Panc1 (cell line): Measurements from ENCODE around the gene SMARCB1. TPM values are rescaled to one million over a fixed set of nuclear protein-coding genes. Genes with fewer than 3 reads are reported as not detected.

Experiments
- ATAC-seq: fragments of 200-7000 bp; cut with Tn5 transposase; 2 replicates; pipeline ENCODE4 v1.9.1; 2020; ENCODE audit warnings: mild to moderate bottlenecking, moderate library complexity
- BruUV-seq: library from RNA; stranded (reverse); fragments of 400-500 nt; replicated peaks from 2 replicates; lab custom pipeline; 2021; lab: Mats Ljungman, UMichigan
- CTCF ChIA-PET: fragments of 300-600 bp; sonication (Branson Sonifier 250); formaldehyde crosslinking; loops from one replicate; lab custom pipeline; 2022; ENCODE audit warnings: antibody characterized with exemption; lab: Charles Lee
- POLR2A ChIA-PET: fragments of 300-600 bp; sonication (Branson Sonifier 250); formaldehyde crosslinking; loops from one replicate; lab custom pipeline; 2022; ENCODE audit warnings: antibody characterized with exemption; lab: Charles Lee
- DNase-seq: peaks from one replicate; pipeline ENCODE4 v3.0.0-alpha.2; 2010; ENCODE audit warnings: low read depth, low spot score
- H3K27ac ChIP-seq: 2 replicates; pipeline ENCODE4 v1.5.1; 2011; ENCODE audit warnings: mild to moderate bottlenecking, low read length, inconsistent platforms
- H3K27me3 ChIP-seq: fragments of 200-500 bp; sonication (Bioruptor generic); 2 replicates; pipeline ENCODE4 v1.6.0; 2014; ENCODE audit warnings: low read length, inconsistent platforms; ENCODE audit not compliant: control insufficient read depth, insufficient read depth
- H3K36me3 ChIP-seq: fragments of 200-500 bp; sonication (Bioruptor generic); 2 replicates; pipeline ENCODE4 v1.5.1; 2014; ENCODE audit warnings: inconsistent platforms, mild to moderate bottlenecking, low read length, moderate library complexity; ENCODE audit not compliant: control insufficient read depth, insufficient read depth
- H3K4me1 ChIP-seq: 2 replicates; pipeline ENCODE4 v1.5.1; 2011; ENCODE audit warnings: inconsistent platforms, mild to moderate bottlenecking, low read length, moderate library complexity; ENCODE audit not compliant: control insufficient read depth, insufficient read depth
- H3K4me3 ChIP-seq, 2 experiments: 2 replicates each; pipeline ENCODE4 v1.5.1; 2011 to 2012; ENCODE audit warnings: low read depth in 2 of 2, low read length in 2 of 2, mild to moderate bottlenecking in 2 of 2, inconsistent platforms in 1 of 2, moderate library complexity in 1 of 2
- H3K9me3 ChIP-seq: fragments of 200-500 bp; sonication (Bioruptor generic); 2 replicates; pipeline ENCODE4 v1.5.1; 2014; ENCODE audit warnings: low read depth, mild to moderate bottlenecking, inconsistent platforms, low read length, moderate library complexity; ENCODE audit not compliant: control insufficient read depth, insufficient read depth
- CTCF ChIP-seq: fragments of 450-650 bp; IDR thresholded peaks from 2 replicates; pipeline ENCODE4 v1.5.1; 2017; ENCODE audit warnings: mild to moderate bottlenecking
- POLR2AphosphoS5 ChIP-seq: IDR thresholded peaks from 2 replicates; pipeline ENCODE4 v1.6.1; 2012; ENCODE audit warnings: mild to moderate bottlenecking, low read depth, low read length, moderate library complexity
- SIN3A ChIP-seq: IDR thresholded peaks from 2 replicates; pipeline ENCODE4 v1.6.1; 2012; ENCODE audit warnings: low read depth, mild to moderate bottlenecking, low read length, moderate library complexity, borderline replicate concordance; ENCODE audit not compliant: insufficient read depth
- TCF7L2 ChIP-seq: IDR thresholded peaks from 2 replicates; pipeline ENCODE4 v1.6.1; 2011; ENCODE audit warnings: mild to moderate bottlenecking, low read depth, low read length, inconsistent platforms
- in situ Hi-C: cut with HindIII; loops from 2 replicates; pipeline ENCODE4 v1.10.0; 2016; ENCODE audit warnings: low sequenced_read_pairs, low pct_unique_long_range_greater_than_20kb
- intact Hi-C: fragments of 100-400 bp; cut with micrococcal nuclease; formaldehyde crosslinking; loops from one replicate; pipeline ENCODE4 v1.10.0; 2022; ENCODE audit not compliant: unreplicated experiment
- total RNA-seq: library from RNA; stranded (reverse); gene quantifications from one replicate; pipeline ENCODE4 v1.2.1, GENCODE V29; 2021; ENCODE audit not compliant: unreplicated experiment
- TF ChIP-seq, protein P1 (sequence below), 2 experiments: IDR thresholded peaks; 2 replicates each; pipeline ENCODE4 v1.6.1; 2011 to 2012; ENCODE audit warnings: low read depth in 2 of 2, control low read depth in 1 of 2, low read length in 1 of 2, mild to moderate bottlenecking in 1 of 2, moderate library complexity in 1 of 2; ENCODE audit not compliant: insufficient read depth in 1 of 2

SMARCB1 gene
- total RNA-seq, 1 experiment from 2014 or later = 70.2 TPM

DNA sequence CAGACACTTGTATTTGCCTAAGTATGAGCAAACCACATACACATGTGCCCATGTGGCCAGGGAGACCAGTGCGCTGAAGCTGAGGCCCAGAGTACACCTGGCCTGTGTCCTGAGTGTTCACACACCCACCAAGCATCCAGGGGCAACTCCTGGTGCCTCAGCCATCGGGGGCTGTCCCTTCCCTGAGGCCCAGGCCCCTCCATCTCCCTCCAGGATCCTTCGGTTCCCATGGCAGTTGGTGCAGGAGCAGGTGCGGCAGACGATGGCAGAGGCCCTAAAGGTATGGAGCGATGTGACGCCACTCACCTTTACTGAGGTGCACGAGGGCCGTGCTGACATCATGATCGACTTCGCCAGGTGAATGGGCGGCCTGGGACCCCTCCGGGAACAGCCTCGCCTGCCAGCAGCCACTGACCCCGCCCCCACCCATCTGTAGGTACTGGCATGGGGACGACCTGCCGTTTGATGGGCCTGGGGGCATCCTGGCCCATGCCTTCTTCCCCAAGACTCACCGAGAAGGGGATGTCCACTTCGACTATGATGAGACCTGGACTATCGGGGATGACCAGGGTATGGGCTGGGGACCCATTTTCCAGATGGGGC is 6.5 kb upstream of the SMARCB1 start:
- H3K4me3 ChIP-seq = no peak overlapping the region
- BruUV-seq = no TSS peak
- ChIA-PET CTCF (no interaction called here), POLR2A (no interaction called here)
- in situ Hi-C loops (no loop called here), intact Hi-C loops (no loop called here)
- H3K9me3 ChIP-seq = no peaks in the 10 kb centered on the region
- no peaks in the 10 kb centered on the region for H3K27me3 ChIP-seq
- peaks cover 6% of the 10 kb centered on the region for H3K4me1 ChIP-seq
- no peak overlapping the region for H3K27ac ChIP-seq
- no peak for TF ChIP-seq TCF7L2
- no peak for TF ChIP-seq CTCF
- TF ChIP-seq SIN3A = no peak
- no peak for TF ChIP-seq POLR2AphosphoS5
- TF ChIP-seq, protein P1, sequence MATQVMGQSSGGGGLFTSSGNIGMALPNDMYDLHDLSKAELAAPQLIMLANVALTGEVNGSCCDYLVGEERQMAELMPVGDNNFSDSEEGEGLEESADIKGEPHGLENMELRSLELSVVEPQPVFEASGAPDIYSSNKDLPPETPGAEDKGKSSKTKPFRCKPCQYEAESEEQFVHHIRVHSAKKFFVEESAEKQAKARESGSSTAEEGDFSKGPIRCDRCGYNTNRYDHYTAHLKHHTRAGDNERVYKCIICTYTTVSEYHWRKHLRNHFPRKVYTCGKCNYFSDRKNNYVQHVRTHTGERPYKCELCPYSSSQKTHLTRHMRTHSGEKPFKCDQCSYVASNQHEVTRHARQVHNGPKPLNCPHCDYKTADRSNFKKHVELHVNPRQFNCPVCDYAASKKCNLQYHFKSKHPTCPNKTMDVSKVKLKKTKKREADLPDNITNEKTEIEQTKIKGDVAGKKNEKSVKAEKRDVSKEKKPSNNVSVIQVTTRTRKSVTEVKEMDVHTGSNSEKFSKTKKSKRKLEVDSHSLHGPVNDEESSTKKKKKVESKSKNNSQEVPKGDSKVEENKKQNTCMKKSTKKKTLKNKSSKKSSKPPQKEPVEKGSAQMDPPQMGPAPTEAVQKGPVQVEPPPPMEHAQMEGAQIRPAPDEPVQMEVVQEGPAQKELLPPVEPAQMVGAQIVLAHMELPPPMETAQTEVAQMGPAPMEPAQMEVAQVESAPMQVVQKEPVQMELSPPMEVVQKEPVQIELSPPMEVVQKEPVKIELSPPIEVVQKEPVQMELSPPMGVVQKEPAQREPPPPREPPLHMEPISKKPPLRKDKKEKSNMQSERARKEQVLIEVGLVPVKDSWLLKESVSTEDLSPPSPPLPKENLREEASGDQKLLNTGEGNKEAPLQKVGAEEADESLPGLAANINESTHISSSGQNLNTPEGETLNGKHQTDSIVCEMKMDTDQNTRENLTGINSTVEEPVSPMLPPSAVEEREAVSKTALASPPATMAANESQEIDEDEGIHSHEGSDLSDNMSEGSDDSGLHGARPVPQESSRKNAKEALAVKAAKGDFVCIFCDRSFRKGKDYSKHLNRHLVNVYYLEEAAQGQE (IDR thresholded peaks at IDR 0.05; ENCODE audit: insufficient read depth in 1 of 2, low read depth in 2 of 2, low read length in 1 of 2) = no peak
- ATAC-seq (no peak), DNase-seq (no peak)
- no peaks in the 10 kb centered on the region for H3K36me3 ChIP-seq

GRCh38 chr22:23781065-23781464 is 5.7 kb upstream of the SMARCB1 start:
- peak overlapping the region; percentile 13; the same call in 1 of the 2 replicates for H3K27ac ChIP-seq
- in situ Hi-C loops = no loop called here
- intact Hi-C loops = no loop called here

DNA sequence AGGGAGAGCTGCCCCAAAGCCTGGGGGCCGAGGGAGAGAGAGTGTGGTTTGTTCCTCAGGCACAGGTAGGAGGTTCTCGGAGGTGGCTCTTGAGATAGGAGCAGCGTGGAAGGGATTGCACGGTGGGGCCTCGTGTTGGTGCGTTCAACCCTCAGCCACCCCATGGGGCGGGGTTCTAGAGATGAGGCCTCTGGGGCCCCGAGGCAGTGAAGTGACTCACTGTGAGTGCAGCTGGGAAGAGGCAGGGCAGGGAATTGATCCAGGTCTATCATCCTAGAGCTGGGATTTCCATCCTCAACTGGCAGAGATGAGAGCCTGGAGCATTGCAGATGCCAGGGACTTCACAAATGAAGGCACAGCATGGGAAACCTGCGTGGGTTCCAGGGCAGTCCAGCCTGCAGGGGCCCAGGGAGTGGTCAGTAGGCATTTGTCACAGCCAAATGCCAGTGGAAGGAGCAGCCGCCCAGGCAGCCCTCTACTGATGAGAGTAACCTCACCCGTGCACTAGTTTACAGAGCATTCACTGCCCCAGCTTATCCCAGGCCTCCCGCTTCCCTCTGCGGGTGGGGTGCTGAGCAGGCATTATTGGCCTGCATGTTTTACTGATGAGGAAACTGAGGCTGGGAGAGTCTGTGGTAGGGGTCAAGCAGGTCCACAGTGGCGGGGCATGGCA is 5.1 kb upstream of the SMARCB1 start:
- no peaks in the 10 kb centered on the region for H3K9me3 ChIP-seq
- no peaks in the 10 kb centered on the region for H3K36me3 ChIP-seq
- intact Hi-C loops = no loop called here
- ChIA-PET CTCF (no interaction called here), POLR2A (no interaction called here)
- no peaks in the 10 kb centered on the region for H3K27me3 ChIP-seq
- ATAC-seq = peak; percentile 76
- no peak overlapping the region for H3K4me3 ChIP-seq
- peaks cover 10% of the 10 kb centered on the region for H3K4me1 ChIP-seq
- TF ChIP-seq SIN3A (no peak), CTCF (no peak), POLR2AphosphoS5 (no peak), TCF7L2 (no peak)
- TF ChIP-seq, protein P1 (IDR thresholded peaks at IDR 0.05; ENCODE audit: insufficient read depth in 1 of 2, low read depth in 2 of 2, low read length in 1 of 2) = no peak
- no TSS peak for BruUV-seq
- no peak for DNase-seq
- H3K27ac ChIP-seq = peak overlapping the region; percentile 13; the same call in 1 of the 2 replicates
- in situ Hi-C loops = no loop called here

More at GRCh38 chr22:23781065-23781464, 5.7 kb upstream of the SMARCB1 start:
- DNase-seq (no peak), ATAC-seq (no peak; the same call in 1 of the 2 replicates)
- ChIA-PET POLR2A (no interaction called here), CTCF (no interaction called here)
- TF ChIP-seq POLR2AphosphoS5 = no peak
- no peaks in the 10 kb centered on the region for H3K9me3 ChIP-seq
- H3K4me3 ChIP-seq = no peak overlapping the region
- peaks cover 6% of the 10 kb centered on the region for H3K4me1 ChIP-seq
- BruUV-seq = no TSS peak
- no peaks in the 10 kb centered on the region for H3K27me3 ChIP-seq
- no peaks in the 10 kb centered on the region for H3K36me3 ChIP-seq
